NT2/D1 (cell line): ENCODE measurements around the gene PTPRT.

ENCODE experiments used
- DNase-seq: peaks from one replicate; pipeline ENCODE4 v3.0.0-alpha.2; 2011; ENCODE audit warnings: low read depth, low spot score
- H3K27me3 ChIP-seq: 2 replicates; pipeline ENCODE4 v1.6.0; 2011; ENCODE audit warnings: mild to moderate bottlenecking; ENCODE audit not compliant: insufficient read length, insufficient read depth
- H3K36me3 ChIP-seq: 2 replicates; pipeline ENCODE4 v1.6.1; 2011; ENCODE audit warnings: mild to moderate bottlenecking, low read length, mixed read lengths; ENCODE audit not compliant: insufficient read depth, insufficient read length
- H3K4me1 ChIP-seq: 2 replicates; pipeline ENCODE4 v1.5.1; 2011; ENCODE audit not compliant: insufficient read depth, insufficient read length
- H3K4me3 ChIP-seq: 2 replicates; pipeline ENCODE4 v1.5.1; 2011; ENCODE audit warnings: low read depth; ENCODE audit not compliant: insufficient read length
- H3K9ac ChIP-seq: 2 replicates; pipeline ENCODE4 v1.6.0; 2011; ENCODE audit warnings: low read depth; ENCODE audit not compliant: insufficient read length
- H3K9me3 ChIP-seq: 2 replicates; pipeline ENCODE4 v1.5.1; 2011; ENCODE audit warnings: mild to moderate bottlenecking, low read length; ENCODE audit not compliant: insufficient read depth
- SUZ12 ChIP-seq: IDR thresholded peaks from 2 replicates; pipeline ENCODE4 v1.6.1; 2011; ENCODE audit not compliant: insufficient read length, insufficient read depth; ENCODE audit errors: extremely low read depth
- YY1 ChIP-seq: IDR thresholded peaks from 2 replicates; pipeline ENCODE4 v1.6.1; 2011; ENCODE audit not compliant: insufficient read length, insufficient read depth
- ZNF274 ChIP-seq: IDR thresholded peaks from 2 replicates; pipeline ENCODE4 v1.6.1; 2011; ENCODE audit warnings: mild to moderate bottlenecking, low read depth, low read length

Gene PTPRT

DNA sequence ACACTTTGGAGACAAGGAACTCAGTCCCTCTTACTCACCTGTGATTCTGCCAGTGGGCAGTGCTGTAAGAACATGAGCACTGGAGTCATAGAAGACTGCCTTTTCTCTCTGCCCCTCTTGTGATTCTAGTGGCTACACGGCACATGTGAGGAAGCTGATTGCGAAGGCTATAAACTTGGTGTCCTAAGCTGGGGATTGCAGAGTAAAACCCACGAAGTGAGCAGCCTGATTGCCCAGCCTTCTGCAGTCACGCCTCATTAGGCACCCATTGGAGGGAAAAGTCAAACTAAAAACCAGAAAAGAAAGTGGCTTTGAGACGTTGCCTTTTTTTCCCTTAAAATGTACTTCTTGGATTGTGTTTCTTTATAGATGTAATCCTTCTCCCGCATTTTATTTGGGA is 823.1 kb downstream of the PTPRT start:
- no peaks in the 10 kb centered on the region for H3K36me3 ChIP-seq
- H3K9me3 ChIP-seq: no peaks in the 10 kb centered on the region
- H3K27me3 ChIP-seq: peaks cover 4% of the 10 kb centered on the region
- no peak for TF ChIP-seq SUZ12
- TF ChIP-seq YY1: no peak
- no peak for TF ChIP-seq ZNF274
- no peak for DNase-seq
- no peak overlapping the region for H3K4me3 ChIP-seq
- H3K4me1 ChIP-seq: no peaks in the 10 kb centered on the region
- no peak overlapping the region for H3K9ac ChIP-seq

- no peaks in the 10 kb centered on the region for H3K36me3 ChIP-seq
- no peaks in the 10 kb centered on the region for H3K9me3 ChIP-seq
- no peaks in the 10 kb centered on the region for H3K4me1 ChIP-seq
- no peak overlapping the region for H3K4me3 ChIP-seq
- TF ChIP-seq YY1 (no peak), SUZ12 (no peak), ZNF274 (no peak)
- no peak overlapping the region for H3K9ac ChIP-seq
- H3K27me3 ChIP-seq: peaks cover 4% of the 10 kb centered on the region
- no peak for DNase-seq
Observed at GRCh38 chr20:42364446-42364845, 825.3 kb downstream of the PTPRT start.

- Histone ChIP-seq H3K4me3 (no peak overlapping the region), H3K9me3 (no peaks in the 10 kb centered on the region), H3K4me1 (no peaks in the 10 kb centered on the region), H3K36me3 (no peaks in the 10 kb centered on the region), H3K9ac (no peak overlapping the region), H3K27me3 (no peaks in the 10 kb centered on the region)
- no peak for DNase-seq
- TF ChIP-seq SUZ12 (no peak), ZNF274 (no peak), YY1 (no peak)
Observed at GRCh38 chr20:42361402-42361970, 828.2 kb downstream of the PTPRT start.

- Histone ChIP-seq H3K4me3 (no peak overlapping the region), H3K9me3 (no peaks in the 10 kb centered on the region), H3K36me3 (no peaks in the 10 kb centered on the region), H3K27me3 (no peaks in the 10 kb centered on the region), H3K9ac (no peak overlapping the region), H3K4me1 (no peaks in the 10 kb centered on the region)
- TF ChIP-seq YY1 (no peak), SUZ12 (no peak), ZNF274 (no peak)
- no peak for DNase-seq
Observed at GRCh38 chr20:42360621-42361020, 829.1 kb downstream of the PTPRT start.

DNA sequence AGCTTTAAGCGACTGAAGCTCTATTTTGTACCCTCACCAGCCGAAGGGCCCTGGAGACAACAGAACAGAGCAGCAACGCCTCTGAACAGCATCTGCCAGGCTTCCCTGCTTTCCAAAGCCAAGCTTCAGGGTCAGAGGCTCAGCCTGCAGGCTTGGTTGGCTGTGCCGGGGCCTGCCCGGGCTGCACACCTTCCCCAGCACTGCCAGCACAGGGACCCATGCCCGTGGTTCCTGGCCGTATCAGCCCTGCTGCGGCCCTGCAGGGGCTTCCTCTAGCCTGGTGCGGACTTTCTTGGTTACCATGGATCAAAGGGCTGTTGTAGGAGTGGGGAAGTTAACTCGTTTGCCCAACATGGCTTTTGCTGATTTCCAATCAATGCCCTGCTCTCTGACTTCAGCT is 830.1 kb downstream of the PTPRT start:
- Histone ChIP-seq H3K4me1 (no peaks in the 10 kb centered on the region), H3K4me3 (no peak overlapping the region), H3K9ac (no peak overlapping the region), H3K36me3 (no peaks in the 10 kb centered on the region), H3K9me3 (no peaks in the 10 kb centered on the region), H3K27me3 (no peaks in the 10 kb centered on the region)
- DNase-seq: no peak
- TF ChIP-seq ZNF274 (no peak), YY1 (no peak), SUZ12 (no peak)

GRCh38 chr20:42352096-42352495 is 837.6 kb downstream of the PTPRT start:
- Histone ChIP-seq H3K27me3 (no peaks in the 10 kb centered on the region), H3K9ac (no peak overlapping the region), H3K4me1 (no peaks in the 10 kb centered on the region), H3K9me3 (no peaks in the 10 kb centered on the region), H3K36me3 (no peaks in the 10 kb centered on the region), H3K4me3 (no peak overlapping the region)
- TF ChIP-seq YY1: no peak
- TF ChIP-seq ZNF274: no peak
- no peak for TF ChIP-seq SUZ12
- no peak for DNase-seq

DNA sequence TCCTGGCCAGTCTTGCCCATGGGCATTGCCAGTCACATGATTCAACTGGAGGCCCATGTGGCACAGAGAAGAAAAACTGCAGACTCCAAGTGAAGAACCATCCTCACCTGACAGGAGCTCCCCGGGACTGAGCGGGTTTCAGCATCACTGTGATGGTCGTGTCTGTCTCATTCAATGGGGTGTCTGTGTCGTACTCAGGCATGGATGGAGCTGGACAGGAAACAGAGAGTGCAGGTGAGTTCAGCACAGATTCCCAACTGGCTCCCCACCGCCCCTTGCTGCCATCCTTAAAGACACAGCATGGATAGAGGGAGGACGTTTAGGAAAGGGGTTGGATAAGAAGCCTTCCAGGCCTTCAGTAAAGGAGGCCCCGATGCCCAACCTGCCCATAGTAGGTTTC is 839.2 kb downstream of the PTPRT start:
- Histone ChIP-seq H3K9ac (no peak overlapping the region), H3K4me3 (no peak overlapping the region), H3K9me3 (no peaks in the 10 kb centered on the region), H3K4me1 (no peaks in the 10 kb centered on the region), H3K27me3 (no peaks in the 10 kb centered on the region), H3K36me3 (no peaks in the 10 kb centered on the region)
- DNase-seq: no peak
- TF ChIP-seq SUZ12 (no peak), YY1 (no peak), ZNF274 (no peak)

DNA sequence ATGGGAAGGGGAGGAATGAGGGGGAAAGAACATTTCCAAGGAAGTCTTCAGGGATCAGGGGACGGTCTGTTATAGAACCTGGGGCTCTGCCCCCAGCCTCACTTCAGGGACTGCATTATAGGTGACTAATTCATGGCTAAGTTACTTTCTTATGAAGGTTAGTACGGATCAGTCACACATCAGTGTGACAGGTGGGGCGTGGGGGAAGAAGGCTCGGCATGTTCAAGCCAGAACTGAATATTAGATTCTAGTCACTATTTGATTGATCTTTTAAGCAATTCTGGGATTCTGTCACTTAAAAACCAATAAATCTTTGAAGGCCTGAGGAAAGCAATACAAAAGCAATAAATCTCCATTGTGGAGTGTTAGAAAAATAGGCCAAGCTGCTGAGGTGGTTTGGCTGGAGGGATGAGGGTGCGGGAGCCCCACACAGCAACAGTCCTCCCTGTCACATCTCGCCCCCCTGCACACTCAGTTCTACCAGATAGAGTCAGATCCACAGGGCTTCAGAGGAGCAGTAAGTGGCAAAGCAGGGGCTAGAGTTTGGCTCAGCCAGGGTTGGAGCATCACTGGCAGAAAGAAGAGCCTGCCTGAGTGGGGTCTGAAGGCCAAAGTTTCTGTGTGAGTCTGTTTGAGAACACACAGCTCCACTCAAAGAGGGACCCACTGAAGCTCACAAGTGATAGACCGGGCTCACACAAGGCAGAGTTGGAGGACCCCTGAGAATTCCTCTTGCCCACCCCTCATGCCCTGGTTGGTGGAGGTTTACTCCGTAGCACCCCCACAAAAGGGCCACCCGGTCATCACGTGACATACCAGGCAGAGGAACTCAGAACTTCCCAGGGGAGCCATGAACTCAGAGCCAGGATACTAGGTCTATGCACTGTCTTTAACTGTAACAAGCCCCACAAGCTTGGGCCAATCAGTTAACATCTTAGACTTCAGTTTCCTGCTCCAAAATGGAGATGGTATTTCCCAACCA is 843.2 kb downstream of the PTPRT start:
- no peaks in the 10 kb centered on the region for H3K9me3 ChIP-seq
- H3K4me3 ChIP-seq: no peak overlapping the region
- TF ChIP-seq YY1: no peak
- TF ChIP-seq ZNF274: no peak
- TF ChIP-seq SUZ12: no peak
- DNase-seq: no peak
- no peaks in the 10 kb centered on the region for H3K4me1 ChIP-seq
- H3K36me3 ChIP-seq: no peaks in the 10 kb centered on the region
- H3K9ac ChIP-seq: no peak overlapping the region
- H3K27me3 ChIP-seq: no peaks in the 10 kb centered on the region
